ENCODE data around the gene DMKN. TPM values are rescaled to one million over a fixed set of nuclear protein-coding genes. Genes with fewer than 3 reads are reported as not detected.
"Not testable (repeated sequence)": the region's sequence is repeated elsewhere in the genome, so short reads cannot be mapped to it uniquely, and the experiment has no call there.

The DMKN gene
- total and polyA plus RNA-seq, 5 donors: 9.1 to 23.4 (median 20.4) TPM

- no peak overlapping the region for H3K27ac ChIP-seq (ENCODE audit: low read length)
- H3K27me3 ChIP-seq (ENCODE audit: control insufficient read depth, insufficient read depth): no peaks in the 10 kb centered on the region
- H3K9me3 ChIP-seq (ENCODE audit: control insufficient read depth, low read length): no peaks in the 10 kb centered on the region
- no peak for DNase-seq
- intact Hi-C loops (cut with DNase I): no loop called here
- no peaks in the 10 kb centered on the region for H3K4me1 ChIP-seq (ENCODE audit: control insufficient read depth, insufficient read depth, low read length)
- no peak overlapping the region for H3K4me3 ChIP-seq (ENCODE audit: low read length)
- ATAC-seq: no peak
- WGBS: 96% methylated on average over 14 of the region's 14 CpGs
Observed at GRCh38 chr19:35474104-35474503, 39.3 kb downstream of the DMKN start.

- intact Hi-C loops (cut with DNase I): no loop called here
- H3K27ac ChIP-seq (ENCODE audit: low read length): no peak overlapping the region
- no peaks in the 10 kb centered on the region for H3K27me3 ChIP-seq (ENCODE audit: control insufficient read depth, insufficient read depth)
- no peak for DNase-seq
- H3K4me1 ChIP-seq (ENCODE audit: control insufficient read depth, insufficient read depth, low read length): no peaks in the 10 kb centered on the region
- H3K4me3 ChIP-seq (ENCODE audit: low read length): no peak overlapping the region
- WGBS: 84% methylated on average over 8 of the region's 8 CpGs
- no peak for ATAC-seq
- no peaks in the 10 kb centered on the region for H3K9me3 ChIP-seq (ENCODE audit: control insufficient read depth, low read length)
Observed at GRCh38 chr19:35471946-35472345, 41.5 kb downstream of the DMKN start.

DNA sequence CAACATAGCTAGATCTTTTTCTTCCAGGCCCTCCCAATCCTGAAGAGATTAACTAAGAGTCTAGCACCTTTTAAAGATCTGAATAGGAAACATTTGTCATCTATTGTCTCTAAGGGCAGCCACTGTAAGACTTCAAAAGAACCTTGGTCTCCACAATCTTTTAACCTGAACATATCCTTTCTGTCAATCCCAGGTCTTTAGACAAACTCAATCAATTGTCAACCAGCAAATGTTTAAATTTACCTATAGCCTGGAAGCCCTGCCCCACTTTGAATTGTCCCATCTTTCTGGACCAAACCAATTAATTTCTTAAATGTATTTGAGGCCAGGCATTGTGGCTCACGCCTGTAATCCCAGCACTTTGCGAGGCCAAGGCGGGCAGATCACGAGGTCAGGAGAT lies 42.4 kb downstream of the DMKN start:
- H3K4me1 ChIP-seq (ENCODE audit: control insufficient read depth, insufficient read depth, low read length); H3K4me3 ChIP-seq (ENCODE audit: low read length); DNase-seq; intact Hi-C loops (cut with DNase I); H3K9me3 ChIP-seq (ENCODE audit: control insufficient read depth, low read length); H3K27ac ChIP-seq (ENCODE audit: low read length); ATAC-seq; H3K27me3 ChIP-seq (ENCODE audit: control insufficient read depth, insufficient read depth): not testable (repeated sequence)
- 98% methylated on average over 4 of the region's 4 CpGs for WGBS

GRCh38 chr19:35470128-35470527 lies 43.3 kb downstream of the DMKN start:
- 87% methylated on average over 7 of the region's 7 CpGs for WGBS
- Histone ChIP-seq H3K4me1 (ENCODE audit: control insufficient read depth, insufficient read depth, low read length) (no peaks in the 10 kb centered on the region), H3K27ac (ENCODE audit: low read length) (no peak overlapping the region), H3K9me3 (ENCODE audit: control insufficient read depth, low read length) (no peaks in the 10 kb centered on the region), H3K4me3 (ENCODE audit: low read length) (no peak overlapping the region), H3K27me3 (ENCODE audit: control insufficient read depth, insufficient read depth) (no peaks in the 10 kb centered on the region)
- ATAC-seq (no peak), DNase-seq (no peak)
- intact Hi-C loops (cut with DNase I): no loop called here

- Histone ChIP-seq H3K4me1 (ENCODE audit: control insufficient read depth, insufficient read depth, low read length) (no peaks in the 10 kb centered on the region), H3K9me3 (ENCODE audit: control insufficient read depth, low read length) (no peaks in the 10 kb centered on the region), H3K27ac (ENCODE audit: low read length) (no peak overlapping the region), H3K27me3 (ENCODE audit: control insufficient read depth, insufficient read depth) (no peaks in the 10 kb centered on the region), H3K4me3 (ENCODE audit: low read length) (no peak overlapping the region)
- ATAC-seq (peak; percentile 90), DNase-seq (peak; percentile 30 to 65 (median 60))
- 26% methylated on average over 2 of the region's 2 CpGs for WGBS
- intact Hi-C loops (cut with DNase I): loop anchor here in 2 of 4 donors (5.0 to 10.0 kb wide), 3 partner anchors 51 to 116 kb away; partner anchors contain the start of gene FFAR3 (in 1 of the 2)
Observed at GRCh38 chr19:35468637-35469036, 44.8 kb downstream of the DMKN start.

DNA sequence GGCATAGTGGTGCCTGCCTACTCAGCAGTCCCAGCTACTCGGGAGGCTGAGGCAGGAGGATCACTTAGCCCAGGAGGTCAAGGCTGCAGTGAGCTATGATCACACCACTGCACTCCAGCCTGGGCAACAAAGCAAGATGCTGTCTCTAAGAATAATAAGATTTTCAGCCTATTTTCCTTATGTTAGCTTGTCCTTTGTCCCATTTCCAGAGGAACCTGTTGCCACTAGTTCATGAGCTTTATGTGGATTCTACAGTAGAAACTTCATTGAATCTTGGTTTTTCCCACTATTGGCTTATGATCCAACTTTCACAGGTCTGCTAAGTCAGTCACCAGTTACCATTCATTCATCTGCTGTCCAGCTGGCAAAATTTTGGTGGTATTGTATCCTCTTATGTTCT lies 47.2 kb downstream of the DMKN start:
- WGBS: 96% methylated on average over 1 of the region's 1 CpG
- no peaks in the 10 kb centered on the region for H3K27me3 ChIP-seq (ENCODE audit: control insufficient read depth, insufficient read depth)
- no peak for ATAC-seq
- DNase-seq: no peak
- intact Hi-C loops (cut with DNase I): loop anchor here in 3 of 4 donors (2.0 to 10.0 kb wide), 4 partner anchors 49 to 114 kb away; partner anchors contain the start of gene FFAR3 (in 1 of the 3)
- H3K4me3 ChIP-seq (ENCODE audit: low read length): no peak overlapping the region
- peaks cover 4% of the 10 kb centered on the region for H3K4me1 ChIP-seq (ENCODE audit: control insufficient read depth, insufficient read depth, low read length)
- H3K9me3 ChIP-seq (ENCODE audit: control insufficient read depth, low read length): no peaks in the 10 kb centered on the region
- no peak overlapping the region for H3K27ac ChIP-seq (ENCODE audit: low read length)

- whole genome bisulfite sequencing: 68% methylated on average over 7 of the region's 7 CpGs
- H3K27ac ChIP-seq (ENCODE audit: low read length); ATAC-seq; H3K9me3 ChIP-seq (ENCODE audit: control insufficient read depth, low read length); DNase-seq; H3K27me3 ChIP-seq (ENCODE audit: control insufficient read depth, insufficient read depth); H3K4me1 ChIP-seq (ENCODE audit: control insufficient read depth, insufficient read depth, low read length); H3K4me3 ChIP-seq (ENCODE audit: low read length): not testable (repeated sequence)
- intact Hi-C loops (cut with DNase I): loop anchor here in 1 of 4 donors (10.0 kb wide), 1 partner anchor 108 kb away; the partner anchor contains the start of gene FFAR3
Observed at GRCh38 chr19:35462956-35463355, 50.5 kb downstream of the DMKN start.

DNA sequence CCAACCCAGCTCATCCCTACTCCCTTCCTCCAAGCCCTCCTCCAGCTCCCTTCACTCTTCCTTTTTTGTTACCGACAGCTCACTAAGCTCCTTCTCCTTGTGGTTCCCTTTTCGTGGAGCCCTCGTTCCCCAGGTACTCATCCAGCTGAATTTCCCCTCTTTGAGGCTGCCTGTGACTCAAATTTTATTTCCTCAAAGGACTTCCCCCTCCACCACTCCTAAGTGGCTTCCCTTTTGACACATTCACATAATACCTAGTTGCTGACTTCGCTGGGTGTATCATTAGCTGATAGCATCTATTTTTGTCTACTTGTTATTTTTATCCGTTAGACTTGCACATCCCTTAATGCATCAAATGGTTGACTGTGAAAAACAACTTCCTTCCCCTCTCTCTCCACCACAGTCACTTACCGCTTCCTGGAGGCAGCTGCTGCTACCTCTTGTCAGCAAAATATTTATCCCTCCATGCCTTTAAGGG lies 50.9 kb downstream of the DMKN start:
- intact Hi-C loops (cut with DNase I): loop anchor here in 1 of 4 donors (10.0 kb wide), 1 partner anchor 108 kb away; the partner anchor contains the start of gene FFAR3
- Histone ChIP-seq H3K4me1 (ENCODE audit: control insufficient read depth, insufficient read depth, low read length) (peaks cover 10% of the 10 kb centered on the region), H3K4me3 (ENCODE audit: low read length) (no peak overlapping the region), H3K27me3 (ENCODE audit: control insufficient read depth, insufficient read depth) (no peaks in the 10 kb centered on the region), H3K9me3 (ENCODE audit: control insufficient read depth, low read length) (no peaks in the 10 kb centered on the region), H3K27ac (ENCODE audit: low read length) (no peak overlapping the region)
- DNase-seq (no peak), ATAC-seq (peak; percentile 53 to 55)
- WGBS: 9% methylated on average over 6 of the region's 6 CpGs

DNA sequence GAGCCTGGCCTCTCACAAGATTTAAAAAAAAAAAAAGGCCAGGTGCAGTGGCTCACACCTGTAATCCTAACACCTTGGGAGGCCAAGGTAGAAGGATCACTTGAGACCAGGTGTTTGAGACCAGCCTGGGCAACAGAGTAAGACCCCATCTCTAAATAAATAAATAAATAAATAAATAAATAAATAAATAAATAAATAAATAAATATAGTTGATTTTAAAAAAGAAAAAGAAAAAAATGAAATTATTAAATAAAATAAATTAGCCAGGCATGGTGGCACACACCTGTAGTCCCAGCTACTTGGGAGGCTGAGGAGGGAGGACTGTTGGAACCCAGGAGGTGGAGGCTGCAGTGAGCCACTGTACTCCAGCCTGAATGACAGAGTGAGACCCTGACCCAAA lies 51.7 kb downstream of the DMKN start:
- not testable (repeated sequence) for H3K9me3 ChIP-seq (ENCODE audit: control insufficient read depth, low read length); H3K27me3 ChIP-seq (ENCODE audit: control insufficient read depth, insufficient read depth); H3K4me1 ChIP-seq (ENCODE audit: control insufficient read depth, insufficient read depth, low read length); H3K4me3 ChIP-seq (ENCODE audit: low read length); DNase-seq; H3K27ac ChIP-seq (ENCODE audit: low read length); ATAC-seq
- intact Hi-C loops (cut with DNase I): loop anchor here in 1 of 4 donors (10.0 kb wide), 1 partner anchor 107 kb away; the partner anchor contains the start of gene FFAR3

DNA sequence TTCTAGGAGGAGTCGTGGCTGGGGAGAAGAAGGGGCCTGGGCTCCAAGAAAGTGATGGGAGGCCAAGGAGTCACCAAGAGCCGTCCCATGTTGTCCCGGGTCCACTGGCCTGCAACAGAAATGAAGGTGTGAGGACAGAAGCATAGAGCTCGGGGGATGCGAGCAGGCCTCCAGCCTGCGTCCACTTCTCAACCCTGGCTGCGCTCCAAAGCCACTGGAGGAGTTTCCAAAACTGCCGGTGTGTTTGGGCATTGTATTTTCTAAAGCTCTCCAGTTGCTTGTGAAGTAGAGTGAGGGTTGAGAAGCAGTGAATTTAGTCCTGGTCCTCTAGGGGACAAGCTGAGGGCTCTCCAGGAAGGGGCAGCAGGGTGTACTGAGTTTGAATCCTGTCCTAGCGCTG lies 52.4 kb downstream of the DMKN start:
- Histone ChIP-seq H3K4me3 (ENCODE audit: low read length) (no peak overlapping the region), H3K4me1 (ENCODE audit: control insufficient read depth, insufficient read depth, low read length) (peaks cover 10% of the 10 kb centered on the region), H3K9me3 (ENCODE audit: control insufficient read depth, low read length) (no peaks in the 10 kb centered on the region), H3K27me3 (ENCODE audit: control insufficient read depth, insufficient read depth) (no peaks in the 10 kb centered on the region), H3K27ac (ENCODE audit: low read length) (no peak overlapping the region)
- 53% methylated on average over 9 of the region's 9 CpGs for WGBS
- intact Hi-C loops (cut with DNase I): loop anchor here in 1 of 4 donors (10.0 kb wide), 1 partner anchor 106 kb away; the partner anchor contains the start of gene FFAR3
- ATAC-seq (no peak), DNase-seq (no peak)

DNA sequence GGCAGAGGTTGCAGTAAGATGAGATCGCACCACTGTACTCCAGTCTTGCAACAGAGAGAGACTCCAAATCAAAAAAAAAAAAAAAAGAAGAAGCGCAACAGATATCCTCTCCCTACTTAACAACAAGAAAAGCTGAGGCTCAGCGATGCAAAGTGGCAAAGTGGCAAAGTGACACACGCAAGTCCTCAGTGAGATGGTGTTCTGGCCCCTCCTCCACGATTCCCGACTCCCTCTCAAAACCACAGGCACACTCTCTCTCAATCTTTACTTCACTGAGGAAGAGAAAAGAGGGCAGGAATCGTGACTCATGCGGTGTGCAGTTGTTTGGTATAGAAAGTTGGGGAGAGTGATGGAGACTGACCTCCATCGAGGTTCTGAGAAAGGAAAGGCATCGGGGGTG lies 52.8 kb downstream of the DMKN start:
- 86% methylated on average over 10 of the region's 10 CpGs for WGBS
- DNase-seq (no peak), ATAC-seq (no peak)
- H3K9me3 ChIP-seq (ENCODE audit: control insufficient read depth, low read length): no peaks in the 10 kb centered on the region
- no peaks in the 10 kb centered on the region for H3K27me3 ChIP-seq (ENCODE audit: control insufficient read depth, insufficient read depth)
- no peak overlapping the region for H3K4me3 ChIP-seq (ENCODE audit: low read length)
- no peak overlapping the region for H3K27ac ChIP-seq (ENCODE audit: low read length)
- peaks cover 10% of the 10 kb centered on the region for H3K4me1 ChIP-seq (ENCODE audit: control insufficient read depth, insufficient read depth, low read length)
- intact Hi-C loops (cut with DNase I): loop anchor here in 1 of 4 donors (10.0 kb wide), 1 partner anchor 106 kb away; the partner anchor contains the start of gene FFAR3
